HuH-7.5 (cell line): ENCODE measurements around the gene STK10.
"Not testable (repeated sequence)": the region's sequence is repeated elsewhere in the genome, so short reads cannot be mapped to it uniquely, and the experiment has no call there.

Source experiments
- DNase-seq: peaks from one replicate; pipeline ENCODE4 v3.0.0; 2011; ENCODE audit warnings: low spot score

The STK10 gene

GRCh38 chr5:172051643-172052339 lies 136.2 kb downstream of the STK10 start:
- no peak for DNase-seq

GRCh38 chr5:172050080-172050479 lies 137.9 kb downstream of the STK10 start:
- DNase-seq, result no peak

GRCh38 chr5:172049226-172049796 lies 138.7 kb downstream of the STK10 start:
- DNase-seq, result no peak

GRCh38 chr5:172048539-172049101 lies 139.4 kb downstream of the STK10 start:
- no peak for DNase-seq

- DNase-seq, result no peak
Measured at GRCh38 chr5:172048170-172048422, 139.9 kb downstream of the STK10 start.

GRCh38 chr5:172046593-172046992 lies 141.4 kb downstream of the STK10 start:
- DNase-seq, result no peak

GRCh38 chr5:172045315-172045632 lies 142.8 kb downstream of the STK10 start:
- no peak for DNase-seq

- DNase-seq, result no peak
Measured at GRCh38 chr5:172044631-172045314, 143.3 kb downstream of the STK10 start.

GRCh38 chr5:172043865-172044264 lies 144.2 kb downstream of the STK10 start:
- no peak for DNase-seq

GRCh38 chr5:172042183-172042582 lies 145.8 kb downstream of the STK10 start:
- no peak for DNase-seq

GRCh38 chr5:172038167-172038566 lies 149.9 kb downstream of the STK10 start:
- no peak for DNase-seq

- no peak for DNase-seq
Measured at GRCh38 chr5:172035049-172035448, 153.0 kb downstream of the STK10 start.

- no peak for DNase-seq
Measured at GRCh38 chr5:172031894-172032461, 156.0 kb downstream of the STK10 start.

- DNase-seq, result no peak
Measured at GRCh38 chr5:172029876-172030275, 158.1 kb downstream of the STK10 start.

- no peak for DNase-seq
Measured at GRCh38 chr5:172028167-172028566, 159.9 kb downstream of the STK10 start.

- not testable (repeated sequence) for DNase-seq
Measured at GRCh38 chr5:172020110-172020786, 167.8 kb downstream of the STK10 start.

- no peak for DNase-seq
Measured at GRCh38 chr5:172015346-172015745, 172.7 kb downstream of the STK10 start.

GRCh38 chr5:172010278-172010677 lies 177.7 kb downstream of the STK10 start:
- DNase-seq, result no peak

- DNase-seq, result no peak
Measured at GRCh38 chr5:172009536-172010270, 178.3 kb downstream of the STK10 start.

GRCh38 chr5:172008689-172009141 lies 179.3 kb downstream of the STK10 start:
- DNase-seq, result no peak

- DNase-seq, result no peak
Measured at GRCh38 chr5:172008111-172008455, 179.9 kb downstream of the STK10 start.
